Heart left ventricle (tissue), 16 donors: ENCODE measurements around the gene UBE2V1. TPM values are rescaled to one million over a fixed set of nuclear protein-coding genes. Genes with fewer than 3 reads are reported as not detected.

ENCODE experiments used
- ATAC-seq, 4 donors: fragments of 200-7000 bp; cut with Tn5 transposase; one replicate each; pipeline ENCODE4 v1.9.1; 2020 to 2022; ENCODE audit warnings: moderate library complexity in 4 of 4, mild to moderate bottlenecking in 3 of 4, moderate number of reproducible peaks in 1 of 4
- DNase-seq, 5 donors: peaks; one replicate each; pipeline ENCODE4 v3.0.0-alpha.2; 2020
- H3K27ac ChIP-seq, 12 donors: fragments of 200-600 bp; sonication (generic) in 4 of 12; one replicate each; pipeline versions ENCODE4 v1.5.0 to v1.8.0; 2016 to 2022; ENCODE audit warnings: mild to moderate bottlenecking in 2 of 12
- H3K27me3 ChIP-seq, 9 donors: fragments of 200-600 bp; sonication (generic) in 2 of 9; one replicate each; pipeline versions ENCODE4 v1.5.1 to v1.8.0; 2016 to 2022; ENCODE audit warnings: mild to moderate bottlenecking in 3 of 9
- H3K36me3 ChIP-seq, 9 donors: fragments of 200-600 bp; sonication (generic) in 2 of 9; one replicate each; pipeline versions ENCODE4 v1.5.0 to v1.8.0; 2018 to 2022; ENCODE audit warnings: mild to moderate bottlenecking in 2 of 9
- H3K4me1 ChIP-seq, 12 donors: fragments of 200-600 bp; sonication (generic) in 4 of 12; one replicate each; pipeline versions ENCODE4 v1.5.0 to v1.8.0; 2016 to 2022; ENCODE audit warnings: mild to moderate bottlenecking in 3 of 12
- H3K4me3 ChIP-seq, 12 donors: fragments of 200-600 bp; sonication (generic) in 4 of 12; one replicate each; pipeline versions ENCODE4 v1.5.0 to v1.8.0; 2017 to 2022; ENCODE audit warnings: mild to moderate bottlenecking in 9 of 12, moderate library complexity in 4 of 12
- H3K9me3 ChIP-seq, 12 donors: fragments of 200-600 bp; sonication (generic) in 4 of 12; one replicate each; pipeline versions ENCODE4 v1.5.0 to v1.8.0; 2016 to 2022; ENCODE audit warnings: mild to moderate bottlenecking in 1 of 12
- CTCF ChIP-seq, 12 donors: fragments of 200-600 bp; sonication (generic) in 4 of 12; IDR thresholded peaks; one replicate each; pipeline versions ENCODE4 v1.5.0 to v1.8.0; 2018 to 2022; ENCODE audit warnings: antibody characterized with exemption in 12 of 12, mild to moderate bottlenecking in 5 of 12
- POLR2A ChIP-seq, 2 donors: fragments of 450-650 bp; IDR thresholded peaks; one replicate each; pipeline ENCODE4 v1.6.1; 2017; ENCODE audit warnings: antibody characterized with exemption in 2 of 2, mild to moderate bottlenecking in 2 of 2, moderate library complexity in 2 of 2
- WGBS, 4 donors: extraction: QIAGEN DNeasy Blood & Tissue Kit in 2 of 4; methylation state at CpG; one replicate each; pipeline versions ENCODE4 v1.1.5 to v1.1.7; 2013 to 2018; 5-methylcytosine and 5-hydroxymethylcytosine counted together
- intact Hi-C, 10 donors: fragments of 100-400 bp; cut with DNase I; formaldehyde crosslinking; loops; one replicate each; pipeline versions ENCODE4 v1.11.1 to v1.14.2; 2022
- polyA plus RNA-seq, 2 donors: library from polyadenylated mRNA; stranded (reverse); fragments of 200-250 nt; gene quantifications; one replicate each; pipeline ENCODE4 v1.2.3, GENCODE V29; 2013
- total RNA-seq, 9 donors: library from RNA; depleted of rRNA in 2 of 9; stranded (reverse); fragments of >200 nt in 2 of 9; fragmentation: NEBNext Ultra II Directional in 3 of 9; extraction: Animal tissue kit (Norgen Biotek cat#: 25700) in 3 of 9; gene quantifications; one replicate each; pipeline versions ENCODE4 v1.1.0 to v1.2.4, GENCODE V29; 2016 to 2023
- donor health status: ischemic (EF 13 %, LVEDD 7.1; RV severe dilation, severe dysfunction).
- donor health status: healthy with polysubstance abuse.
- donor health status: DM: no; HTN: yes; CAD: no.
- donor health status: DM: no; HTN: no; CAD: no.
- donor health status: ischemic (EF 25% LVEDD 6.9; RV normal size, moderate dysfunction).
- donor health status: ischemic (EF 25% LVEDD 5.7; RV mildly dilated, moderate dysfunction).
- donor health status: healthy.
- donor health status: DM: yes; HTN: yes; CAD: no.
- donor health status: ischemic (EF 35%, LVEDD 5.7; RV mildly dilated, moderate dysfunction).
- donor health status: nonischemic (EF 11% LVEDD 7.7; RV severe dilation, severe dysfunction).
- donor health status: DM: yes; HTN: yes; CAD: no.
- donor health status: PGD.
- donor health status: ischemic (EF 29% LVEDD 5.4; RV normal size, mild dysfunction).
- donor health status: nonischemic (EF 23%, LVEDD 6.1; RV moderate dilation, normal function).

Gene UBE2V1
- total and polyA plus RNA-seq, 11 donors: 54.2 to 105 (median 78.5) TPM

GRCh38 chr20:50123418-50123817, 10.5 kb upstream of the UBE2V1 start:
- no peaks in the 10 kb centered on the region for H3K9me3 ChIP-seq
- intact Hi-C loops: loop anchor here in 2 of 10 donors (2.0 to 5.0 kb wide), 2 partner anchors 44 to 47 kb away; no protein-coding TSS in a partner anchor
- DNase-seq (no peak), ATAC-seq (no peak)
- 93 to 97% (median 94%) methylated on average over 7 of the region's 7 CpGs for WGBS, 4 donors
- H3K4me3 ChIP-seq: no peak overlapping the region
- H3K27ac ChIP-seq: no peak overlapping the region
- peaks cover 0 to 9% (median 5%) of the 10 kb centered on the region in 12 donors for H3K4me1 ChIP-seq
- TF ChIP-seq POLR2A (IDR thresholded peaks at IDR 0.05) (no peak), CTCF (IDR thresholded peaks at IDR 0.05) (no peak)
- peaks cover 0 to 56% (median 50%) of the 10 kb centered on the region in 9 donors for H3K36me3 ChIP-seq
- H3K27me3 ChIP-seq: no peaks in the 10 kb centered on the region

GRCh38 chr20:50122763-50123162, 9.8 kb upstream of the UBE2V1 start:
- intact Hi-C loops: loop anchor here in 2 of 10 donors (2.0 to 5.0 kb wide), 2 partner anchors 45 to 48 kb away; no protein-coding TSS in a partner anchor
- H3K27ac ChIP-seq: no peak overlapping the region
- ATAC-seq (no peak), DNase-seq (no peak)
- H3K4me1 ChIP-seq: peaks cover 0 to 9% (median 5%) of the 10 kb centered on the region in 12 donors
- H3K36me3 ChIP-seq: peaks cover 0 to 49% (median 43%) of the 10 kb centered on the region in 9 donors
- no peaks in the 10 kb centered on the region for H3K9me3 ChIP-seq
- no peak overlapping the region for H3K4me3 ChIP-seq
- H3K27me3 ChIP-seq: no peaks in the 10 kb centered on the region
- no peak for TF ChIP-seq CTCF (IDR thresholded peaks at IDR 0.05)
- TF ChIP-seq POLR2A (IDR thresholded peaks at IDR 0.05): no peak
- WGBS, 4 donors: 74 to 97% (median 88%) methylated on average over 4 of the region's 4 CpGs

GRCh38 chr20:50121858-50122271, 8.9 kb upstream of the UBE2V1 start:
- peaks cover 0 to 9% (median 5%) of the 10 kb centered on the region in 12 donors for H3K4me1 ChIP-seq
- no peak overlapping the region for H3K4me3 ChIP-seq
- ATAC-seq (peak in 1 of 4 donors; percentile 9), DNase-seq (no peak)
- TF ChIP-seq CTCF (IDR thresholded peaks at IDR 0.05): no peak
- TF ChIP-seq POLR2A (IDR thresholded peaks at IDR 0.05): no peak
- WGBS, 4 donors: 67 to 89% (median 79%) methylated on average over 4 of the region's 4 CpGs
- H3K36me3 ChIP-seq: peaks cover 0 to 40% (median 34%) of the 10 kb centered on the region in 9 donors
- intact Hi-C loops: loop anchor here (1.0 to 5.0 kb wide), 4 partner anchors 45 to 49 kb away; no protein-coding TSS in a partner anchor
- H3K27ac ChIP-seq: peak overlapping the region in 1 of 12 donors; percentile 22
- H3K27me3 ChIP-seq: no peaks in the 10 kb centered on the region
- no peaks in the 10 kb centered on the region for H3K9me3 ChIP-seq

- Histone ChIP-seq H3K27ac (peak overlapping the region in 3 of 12 donors; percentile 6 to 27 (median 22)), H3K36me3 (peaks cover 0 to 35% (median 27%) of the 10 kb centered on the region in 9 donors), H3K4me3 (no peak overlapping the region), H3K4me1 (peaks cover 0 to 14% (median 6%) of the 10 kb centered on the region in 12 donors), H3K27me3 (no peaks in the 10 kb centered on the region), H3K9me3 (no peaks in the 10 kb centered on the region)
- 33 to 45% (median 40%) methylated on average over 9 of the region's 9 CpGs for WGBS, 4 donors
- intact Hi-C loops: loop anchor here in 9 of 10 donors (1.0 to 5.0 kb wide), 4 partner anchors 46 to 50 kb away; no protein-coding TSS in a partner anchor
- peak; percentile 65 to 91 (median 76) for TF ChIP-seq CTCF (IDR thresholded peaks at IDR 0.05)
- no peak for TF ChIP-seq POLR2A (IDR thresholded peaks at IDR 0.05)
- DNase-seq (peak in 4 of 5 donors; percentile 54 to 74 (median 61)), ATAC-seq (peak; percentile 69 to 83 (median 80))
Observed at GRCh38 chr20:50120935-50121693, 8.2 kb upstream of the UBE2V1 start.
